T47D (cell line): ENCODE results near the gene TAGLN.

Experiments used
- DNase-seq, 2 experiments: peaks; one replicate each; pipeline versions ENCODE4 v3.0.0 to v3.0.0-alpha.2; 2011 to 2012; ENCODE audit warnings: low read depth in 1 of 2, low spot score in 1 of 2
- JUND ChIP-seq: IDR thresholded peaks from 2 replicates; pipeline ENCODE4 v1.6.1; 2012; ENCODE audit warnings: low read depth
- in situ Hi-C: cut with HindIII; loops from 2 replicates; pipeline ENCODE4 v1.10.0; 2016; ENCODE audit warnings: low sequenced_read_pairs, low pct_unique_long_range_greater_than_20kb

The TAGLN gene

DNA sequence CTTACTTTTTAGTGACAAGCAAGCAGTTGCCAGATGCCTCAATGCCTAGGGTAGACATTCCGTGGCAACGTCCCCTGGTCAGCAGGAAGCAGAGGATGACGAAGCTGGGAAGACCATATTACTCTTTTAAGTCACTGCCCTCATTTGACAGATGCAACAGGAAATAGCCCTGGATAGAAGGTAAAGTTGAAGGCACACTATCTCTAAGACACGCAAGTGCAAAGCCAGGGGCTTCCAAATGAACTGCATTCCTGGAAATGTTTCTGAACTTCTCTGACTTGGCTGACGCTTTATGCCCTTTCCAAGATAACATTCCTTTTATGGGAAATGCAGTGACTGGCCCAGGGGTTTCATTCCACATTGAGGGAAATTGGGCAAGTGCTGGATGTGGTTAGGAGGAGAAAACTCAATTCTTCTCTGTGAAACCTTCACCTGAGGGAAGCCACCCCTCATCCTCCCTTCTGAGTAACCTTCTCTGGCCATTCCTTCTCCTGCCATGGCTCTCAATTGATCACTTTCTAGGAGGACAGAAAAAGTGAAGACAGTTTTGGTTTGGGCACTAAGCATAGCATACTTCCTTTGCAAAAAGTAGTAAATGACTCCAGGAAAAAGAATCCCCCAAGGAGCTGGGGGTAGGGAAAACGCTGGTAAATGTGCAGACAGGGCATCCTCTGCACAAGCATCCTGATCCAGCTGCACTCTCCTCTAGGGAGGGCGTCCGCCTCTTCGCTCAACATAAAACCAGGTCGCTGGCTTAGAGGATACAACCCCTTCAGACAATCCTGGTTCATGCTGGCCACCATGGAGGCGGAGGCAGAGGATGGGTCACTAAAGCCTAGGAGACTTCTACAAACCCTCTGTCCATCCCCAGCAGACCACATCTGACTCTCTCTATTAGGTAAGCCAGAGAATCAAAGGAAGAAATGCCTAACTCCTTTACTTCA lies 18.2 kb downstream of the TAGLN start:
- in situ Hi-C loops = no loop called here
- no peak for DNase-seq

DNA sequence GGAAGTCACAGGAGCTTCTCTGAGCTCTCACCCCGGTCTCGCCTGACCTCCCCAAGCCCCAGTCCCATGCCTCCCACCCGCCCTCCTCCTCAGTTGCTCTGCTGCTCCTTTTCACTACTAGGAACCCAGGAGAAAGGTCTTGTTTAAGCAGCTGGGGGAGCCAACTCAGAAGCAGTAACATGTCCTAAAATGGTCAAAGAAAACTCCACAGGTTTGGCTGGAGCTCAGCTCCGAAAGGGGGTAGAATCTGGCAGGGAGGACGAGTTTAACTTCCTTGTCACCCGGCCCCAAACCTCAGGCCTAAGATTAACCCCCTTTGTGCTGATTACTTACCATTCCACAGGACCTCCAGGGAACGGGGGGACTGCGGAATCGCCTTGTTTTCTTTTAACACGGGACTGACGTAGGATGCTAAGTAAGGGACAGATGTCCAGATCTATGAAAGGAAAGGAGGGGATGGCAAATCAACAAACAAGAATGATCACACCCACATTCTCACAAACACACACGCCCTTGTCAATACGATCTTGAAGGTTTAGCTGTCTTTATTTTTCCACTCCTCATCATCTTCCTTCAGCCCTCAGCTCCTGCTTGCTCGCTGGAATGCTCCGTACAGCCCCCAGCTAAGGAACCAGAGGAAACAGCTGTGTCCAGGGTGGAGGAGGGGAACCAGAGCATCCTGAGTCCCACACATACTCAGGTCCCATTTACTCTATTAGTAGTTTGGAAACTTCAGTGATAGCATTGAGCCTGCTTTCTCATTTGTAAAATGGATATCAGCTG lies 19.2 kb downstream of the TAGLN start:
- no peak for TF ChIP-seq JUND
- in situ Hi-C loops = no loop called here
- DNase-seq = no peak

More for the DNA sequence above, 18.2 kb downstream of the TAGLN start:
- no peak for TF ChIP-seq JUND

DNA sequence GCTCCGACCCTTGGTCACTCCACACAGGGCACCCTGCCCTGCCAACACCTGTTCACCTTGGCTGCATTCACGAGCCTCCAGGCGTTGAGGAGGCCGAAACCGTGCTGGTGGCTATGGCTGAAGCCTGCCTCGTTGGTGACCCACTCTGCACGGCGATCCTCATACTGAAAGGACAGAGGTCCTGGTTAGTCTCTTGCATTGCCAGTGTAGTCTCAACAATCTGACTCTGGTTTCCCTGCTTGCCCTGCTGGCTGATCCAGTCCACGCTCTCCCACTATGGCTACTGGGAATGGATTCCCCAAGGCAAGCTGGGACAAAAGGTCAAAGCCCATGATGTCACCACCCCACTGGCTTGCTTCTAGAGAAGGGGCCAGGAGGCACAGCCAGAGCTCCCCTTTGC lies 19.8 kb downstream of the TAGLN start:
- in situ Hi-C loops = no loop called here
- no peak for TF ChIP-seq JUND
- DNase-seq = no peak

DNA sequence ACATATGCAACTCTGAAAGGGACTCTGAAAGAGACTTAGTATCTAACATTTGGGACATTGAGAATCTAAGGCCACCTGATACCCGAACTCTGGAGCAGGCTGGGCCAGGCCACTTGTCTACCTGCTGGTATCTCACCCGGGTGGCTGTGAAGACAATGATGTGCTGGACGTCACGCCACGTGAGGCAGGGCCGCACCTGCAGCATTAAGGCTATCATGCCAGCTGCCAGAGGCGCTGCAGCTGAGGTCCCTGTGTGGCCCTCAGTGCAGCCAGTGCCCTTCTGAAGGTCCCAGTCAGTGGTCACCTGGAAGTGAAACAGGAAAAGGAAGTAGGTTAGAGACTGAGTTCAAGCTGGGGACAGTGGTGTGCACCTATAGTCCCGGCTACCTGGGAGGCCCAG lies 20.3 kb downstream of the TAGLN start:
- TF ChIP-seq JUND = no peak
- DNase-seq = no peak
- in situ Hi-C loops = no loop called here

DNA sequence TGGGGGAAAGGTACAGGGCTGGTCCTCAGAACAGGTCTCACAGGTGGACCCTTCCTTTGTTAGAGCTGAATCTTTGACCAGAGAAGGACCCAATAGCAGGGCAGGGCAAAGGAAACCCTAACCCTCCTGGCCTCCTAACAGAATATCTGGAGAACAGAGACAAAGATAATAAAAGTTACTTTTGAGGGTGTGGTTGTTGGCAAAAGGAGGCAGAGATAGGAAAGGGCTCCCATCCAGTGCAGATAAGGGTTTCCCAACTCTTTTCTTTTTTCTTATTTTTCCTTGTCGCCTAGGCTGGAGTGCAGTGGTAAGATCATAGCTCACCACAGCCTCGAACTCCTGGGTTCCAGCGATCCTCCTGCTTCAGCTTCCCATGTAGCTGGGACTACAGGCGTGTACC lies 20.8 kb downstream of the TAGLN start:
- no peak for DNase-seq
- TF ChIP-seq JUND = no peak
- in situ Hi-C loops = no loop called here

DNA sequence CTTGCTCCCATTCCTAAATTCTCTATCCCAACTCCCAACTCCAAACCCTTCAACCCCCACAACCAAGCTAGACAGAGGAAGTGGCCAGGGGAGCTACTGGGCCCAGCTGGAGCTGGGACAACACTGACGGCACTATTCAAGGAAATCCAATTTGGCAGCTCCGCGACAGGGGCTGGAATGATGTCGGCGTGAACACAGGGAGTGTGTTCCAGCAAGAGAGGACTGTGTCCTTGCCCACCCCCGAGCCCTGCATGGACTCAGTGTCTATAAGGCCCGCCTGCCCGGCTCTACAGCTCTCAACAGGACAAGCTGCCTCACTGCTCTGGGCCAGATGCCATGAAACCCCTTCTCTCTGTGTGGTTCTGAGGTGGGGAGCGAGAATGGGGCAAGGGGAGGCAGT lies 21.4 kb downstream of the TAGLN start:
- TF ChIP-seq JUND = no peak
- DNase-seq = no peak
- in situ Hi-C loops = no loop called here

DNA sequence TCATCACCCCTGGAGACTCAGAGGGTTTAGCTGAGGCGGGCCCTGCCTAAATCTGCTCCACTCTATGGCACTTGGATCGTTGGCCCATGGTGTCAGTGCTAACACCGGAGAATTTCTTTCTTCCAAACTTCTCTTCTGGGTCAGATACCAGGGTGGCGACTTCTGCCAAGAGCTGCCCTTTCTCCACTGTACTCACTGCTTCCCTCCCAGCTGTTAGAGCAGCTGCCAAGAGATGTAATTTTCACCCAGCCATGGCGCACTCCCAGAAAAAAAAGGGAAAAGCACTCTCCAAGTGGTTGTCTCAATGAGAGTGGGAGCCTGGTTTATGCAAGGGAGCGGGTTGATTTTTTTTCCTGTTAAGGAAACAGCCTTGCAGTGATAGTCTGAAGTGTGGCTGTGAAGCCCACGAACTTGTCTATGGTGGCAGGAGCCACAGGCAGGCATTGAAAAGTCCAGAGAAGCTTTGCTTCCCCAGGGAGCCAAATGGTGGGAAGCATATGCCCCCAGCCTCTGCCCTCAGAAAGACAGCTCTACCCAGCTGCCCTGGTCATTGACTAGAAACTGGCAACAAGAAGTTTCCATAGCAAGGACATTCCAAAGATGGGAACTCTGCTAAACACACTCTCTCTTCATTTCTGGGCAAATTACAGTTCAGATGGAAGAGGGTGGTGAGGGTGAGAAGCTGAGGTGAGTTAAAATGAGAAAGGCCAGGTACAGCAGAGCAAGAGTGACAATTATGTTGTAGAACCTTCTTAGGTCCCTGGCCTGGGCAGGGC lies 22.0 kb downstream of the TAGLN start:
- in situ Hi-C loops = no loop called here
- TF ChIP-seq JUND = no peak

DNA sequence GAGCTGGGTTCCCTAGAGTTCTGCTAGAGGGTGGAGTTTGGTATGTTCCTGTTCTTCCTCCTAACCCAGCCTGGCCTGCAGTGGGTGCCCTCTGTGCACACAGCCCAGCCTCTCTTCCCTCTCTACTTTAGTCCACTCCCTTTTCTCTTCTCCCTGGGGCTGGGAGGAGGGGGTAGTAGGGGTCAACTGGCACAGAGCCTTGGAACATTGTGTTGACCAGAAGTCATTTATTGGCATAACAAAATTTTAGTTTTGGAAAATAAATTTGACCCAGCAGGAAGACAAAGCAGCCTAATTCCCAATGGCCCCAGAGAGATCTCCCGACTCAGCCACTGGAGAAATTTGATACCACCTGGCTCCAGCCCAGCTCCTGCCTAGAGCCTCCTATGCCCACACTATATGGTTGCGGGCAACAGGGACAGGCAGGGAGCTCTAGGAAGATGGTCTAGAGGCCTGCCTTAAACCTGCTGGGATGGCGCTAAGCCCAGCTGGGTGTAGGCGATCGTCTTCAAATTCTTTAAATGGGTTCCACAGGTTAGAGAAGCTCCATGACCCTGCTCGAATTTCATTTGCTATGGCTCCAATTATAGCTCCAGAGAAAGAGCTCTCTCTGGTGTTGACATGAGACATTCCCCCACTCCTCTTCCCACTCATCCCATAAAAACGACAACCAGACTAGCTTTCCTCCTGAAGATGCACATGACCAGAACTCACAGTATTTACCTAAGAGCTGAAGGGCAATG lies 22.8 kb downstream of the TAGLN start:
- TF ChIP-seq JUND = no peak
- in situ Hi-C loops = no loop called here
- peak in 1 of 2 experiments; percentile 77 for DNase-seq

More for the DNA sequence above, 22.0 kb downstream of the TAGLN start:
- no peak for DNase-seq

DNA sequence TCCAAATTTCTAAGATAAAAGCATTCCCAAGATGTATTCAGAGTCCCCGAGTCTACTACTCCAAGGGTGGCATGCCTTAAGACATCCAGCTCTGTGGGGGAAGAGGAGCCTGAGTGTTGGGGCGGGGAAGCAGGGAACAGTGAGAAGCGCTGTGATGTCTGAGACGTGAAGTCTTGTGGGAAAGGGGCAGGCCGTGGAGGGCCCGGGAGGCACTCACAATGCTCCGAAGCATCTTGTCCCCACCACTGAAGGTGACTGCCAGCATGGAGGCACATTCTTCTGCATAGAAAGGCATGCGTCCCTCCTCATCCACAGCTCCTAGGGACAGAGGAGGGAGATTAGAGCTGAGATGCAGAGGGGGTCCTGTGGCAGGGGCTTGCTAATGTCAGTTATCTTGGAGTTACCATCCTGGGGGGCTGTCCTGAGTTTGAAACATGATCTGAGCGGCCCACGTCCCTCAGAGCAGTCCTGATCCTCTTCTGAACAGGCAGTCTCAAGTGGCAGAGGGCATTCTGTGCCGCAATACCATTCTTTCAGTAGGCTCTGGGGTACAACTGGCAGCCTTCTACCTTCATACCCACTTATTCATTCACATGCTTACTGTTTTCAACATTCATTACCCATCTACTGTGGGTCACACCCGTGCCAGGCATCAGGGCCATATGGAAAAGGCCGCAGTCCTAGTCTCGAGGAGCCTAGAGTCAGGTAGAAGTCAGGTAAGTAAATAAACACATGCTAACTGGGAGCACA lies 24.0 kb downstream of the TAGLN start:
- in situ Hi-C loops = no loop called here
- TF ChIP-seq JUND = no peak
- DNase-seq = no peak

DNA sequence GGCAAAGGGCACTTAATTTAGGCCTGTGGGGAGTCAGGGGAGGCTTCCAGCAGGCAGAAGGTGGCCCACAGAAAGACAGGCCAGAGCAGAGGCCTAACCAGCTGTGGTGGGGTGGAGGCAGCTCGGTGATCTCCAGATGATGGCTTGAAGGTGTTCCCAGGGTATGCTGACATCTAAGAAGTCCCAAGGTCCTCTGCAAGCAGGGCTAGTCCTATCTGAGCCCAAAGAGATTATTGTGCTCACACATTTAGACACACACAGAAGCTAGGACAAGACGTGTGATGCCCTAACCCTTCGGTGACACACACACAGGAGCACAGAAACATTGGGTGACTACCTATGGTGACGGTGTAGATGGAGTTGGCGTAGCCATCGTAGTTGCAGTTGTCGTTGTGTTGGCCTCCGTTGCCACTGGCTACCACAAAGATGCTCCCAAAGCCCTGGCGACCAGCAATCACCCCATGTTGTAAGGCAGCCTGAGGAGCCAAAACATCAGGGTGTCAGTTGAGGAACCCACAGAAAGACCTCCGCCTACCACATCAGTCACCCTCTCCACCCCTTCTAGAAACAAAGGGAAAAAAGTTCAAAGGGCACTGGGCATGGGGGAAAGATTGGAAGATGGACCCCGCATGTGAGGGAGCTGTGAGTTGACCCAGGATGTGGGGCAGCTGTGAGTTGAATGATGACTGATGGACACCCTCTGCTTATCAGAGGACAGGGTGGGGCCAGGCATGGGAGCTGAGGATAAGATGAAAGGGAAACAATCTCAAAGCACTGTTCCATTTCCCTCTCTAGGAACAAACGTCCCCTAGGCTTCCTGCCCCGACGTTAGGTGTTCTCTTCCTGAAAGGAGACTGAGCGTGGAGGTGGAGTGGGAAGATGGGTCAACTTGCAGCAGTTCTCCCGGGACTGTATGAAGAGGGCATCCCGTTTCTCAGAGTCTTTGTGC lies 24.8 kb downstream of the TAGLN start:
- no peak for DNase-seq
- in situ Hi-C loops = no loop called here
- TF ChIP-seq JUND = no peak
